Fibroblast of skin of scalp (primary cell): ENCODE data around the gene SERF1B. TPM values are rescaled to one million over a fixed set of nuclear protein-coding genes. Genes with fewer than 3 reads are reported as not detected.
"Not testable (repeated sequence)": the region's sequence is repeated elsewhere in the genome, so short reads cannot be mapped to it uniquely, and the experiment has no call there.

ENCODE experiments used
- DNase-seq: peaks from one replicate; pipeline ENCODE4 v3.0.0-alpha.2; 2013
- polyA plus RNA-seq, 2 experiments: library from polyadenylated mRNA; unstranded; fragments of 120-200 nt; gene quantifications; one replicate each; pipeline ENCODE4 v1.2.1, GENCODE V29; 2013; ENCODE audit not compliant: insufficient read length in 2 of 2

The SERF1B gene
- 43.2 TPM for polyA plus RNA-seq (2013, experiment 1 of 2; ENCODE audit: insufficient read length)
- polyA plus RNA-seq (2013, experiment 2 of 2; ENCODE audit: insufficient read length): 44.4 TPM

- DNase-seq: not testable (repeated sequence)
Observed at GRCh38 chr5:70025106-70025844, at the start of gene SERF1B. SERF1B (plus strand) TSS chr5:70025251; CDS start chr5:70025452, 201 bp downstream.

GRCh38 chr5:69991713-69992112 lies 33.3 kb upstream of the SERF1B start:
- not testable (repeated sequence) for DNase-seq

GRCh38 chr5:69995535-69995934 lies 29.5 kb upstream of the SERF1B start:
- not testable (repeated sequence) for DNase-seq

- not testable (repeated sequence) for DNase-seq
Observed at GRCh38 chr5:70020660-70021059, 4.4 kb upstream of the SERF1B start.

GRCh38 chr5:70025845-70026145 lies 744 bp downstream of the SERF1B start:
- DNase-seq: not testable (repeated sequence)

GRCh38 chr5:70031204-70031603 lies 6.2 kb downstream of the SERF1B start:
- DNase-seq: not testable (repeated sequence)

GRCh38 chr5:70041411-70041810 lies 16.4 kb downstream of the SERF1B start:
- not testable (repeated sequence) for DNase-seq

GRCh38 chr5:70049790-70050142 lies 24.7 kb downstream of the SERF1B start:
- not testable (repeated sequence) for DNase-seq

- not testable (repeated sequence) for DNase-seq
Observed at GRCh38 chr5:70056289-70056942, 31.4 kb downstream of the SERF1B start.

- not testable (repeated sequence) for DNase-seq
Observed at GRCh38 chr5:70057140-70057539, 32.1 kb downstream of the SERF1B start.

- not testable (repeated sequence) for DNase-seq
Observed at GRCh38 chr5:70077632-70078031, 52.6 kb downstream of the SERF1B start.

- not testable (repeated sequence) for DNase-seq
Observed at GRCh38 chr5:70088907-70089464, 63.9 kb downstream of the SERF1B start.

- DNase-seq: not testable (repeated sequence)
Observed at GRCh38 chr5:70091776-70092175, 66.7 kb downstream of the SERF1B start.
